IPS DF 6.9 (cell line): ENCODE measurements around the gene H6PD.

Experiments used
- DNase-seq: peaks from one replicate; pipeline ENCODE4 v3.0.0-alpha.2; 2013; ENCODE audit warnings: low read depth, low spot score
- H3K27ac ChIP-seq: one replicate; pipeline ENCODE4 v1.5.1; 2013; ENCODE audit warnings: low read length, control low read depth
- H3K27me3 ChIP-seq: 2 replicates; pipeline ENCODE4 v1.6.1; 2013; ENCODE audit warnings: mild to moderate bottlenecking, low read length; ENCODE audit not compliant: control insufficient read depth, insufficient read depth
- H3K36me3 ChIP-seq: 2 replicates; pipeline ENCODE4 v1.6.1; 2013; ENCODE audit warnings: low read length; ENCODE audit not compliant: control insufficient read depth, insufficient read depth
- H3K4me1 ChIP-seq: 2 replicates; pipeline ENCODE4 v1.6.1; 2013; ENCODE audit warnings: low read length; ENCODE audit not compliant: control insufficient read depth, insufficient read depth
- H3K4me3 ChIP-seq: 2 replicates; pipeline ENCODE4 v1.5.1; 2013; ENCODE audit warnings: mild to moderate bottlenecking, low read length
- H3K9me3 ChIP-seq: 2 replicates; pipeline ENCODE4 v1.6.1; 2013; ENCODE audit warnings: low read length, inconsistent platforms; ENCODE audit not compliant: control insufficient read depth, insufficient read depth
- WGBS: extraction: QIAGEN DNeasy Blood & Tissue Kit; methylation state at CpG from one replicate; pipeline ENCODE4 v1.1.7; 2013; ENCODE audit warnings: mixed read lengths, missing lambda C conversion rate; ENCODE audit not compliant: insufficient read length, insufficient coverage; 5-methylcytosine and 5-hydroxymethylcytosine counted together

The H6PD gene

GRCh38 chr1:9308236-9308785 lies 73.7 kb downstream of the H6PD start:
- H3K27ac ChIP-seq = no peak overlapping the region
- no peaks in the 10 kb centered on the region for H3K36me3 ChIP-seq
- no CpG with 5 or more reads among the region's 9 CpGs for WGBS
- no peaks in the 10 kb centered on the region for H3K4me1 ChIP-seq
- no peak overlapping the region for H3K4me3 ChIP-seq
- no peak for DNase-seq
- no peaks in the 10 kb centered on the region for H3K9me3 ChIP-seq
- no peaks in the 10 kb centered on the region for H3K27me3 ChIP-seq

GRCh38 chr1:9309080-9309479 lies 74.5 kb downstream of the H6PD start:
- H3K36me3 ChIP-seq = no peaks in the 10 kb centered on the region
- no peaks in the 10 kb centered on the region for H3K9me3 ChIP-seq
- WGBS = no CpG with 5 or more reads among the region's 8 CpGs
- no peaks in the 10 kb centered on the region for H3K4me1 ChIP-seq
- no peak for DNase-seq
- H3K4me3 ChIP-seq = no peak overlapping the region
- H3K27ac ChIP-seq = no peak overlapping the region
- H3K27me3 ChIP-seq = no peaks in the 10 kb centered on the region

GRCh38 chr1:9309991-9310390 lies 75.4 kb downstream of the H6PD start:
- Histone ChIP-seq H3K4me3 (no peak overlapping the region), H3K36me3 (no peaks in the 10 kb centered on the region), H3K27ac (no peak overlapping the region), H3K4me1 (no peaks in the 10 kb centered on the region), H3K27me3 (no peaks in the 10 kb centered on the region), H3K9me3 (no peaks in the 10 kb centered on the region)
- WGBS = no CpG with 5 or more reads among the region's 7 CpGs
- DNase-seq = no peak

GRCh38 chr1:9311029-9311428 lies 76.5 kb downstream of the H6PD start:
- Histone ChIP-seq H3K4me1 (no peaks in the 10 kb centered on the region), H3K9me3 (no peaks in the 10 kb centered on the region), H3K27me3 (no peaks in the 10 kb centered on the region), H3K27ac (no peak overlapping the region), H3K36me3 (no peaks in the 10 kb centered on the region), H3K4me3 (no peak overlapping the region)
- no CpG with 5 or more reads among the region's 10 CpGs for WGBS
- DNase-seq = no peak

- Histone ChIP-seq H3K36me3 (no peaks in the 10 kb centered on the region), H3K27ac (no peak overlapping the region), H3K4me1 (no peaks in the 10 kb centered on the region), H3K27me3 (no peaks in the 10 kb centered on the region), H3K9me3 (no peaks in the 10 kb centered on the region), H3K4me3 (no peak overlapping the region)
- WGBS = no CpG with 5 or more reads among the region's 9 CpGs
- DNase-seq = no peak
These were observed 76.9 kb downstream of the H6PD start for GRCh38 chr1:9311479-9311878.

- DNase-seq = no peak
- H3K4me1 ChIP-seq = no peaks in the 10 kb centered on the region
- H3K27ac ChIP-seq = no peak overlapping the region
- no peak overlapping the region for H3K4me3 ChIP-seq
- no peaks in the 10 kb centered on the region for H3K36me3 ChIP-seq
- no peaks in the 10 kb centered on the region for H3K9me3 ChIP-seq
- H3K27me3 ChIP-seq = no peaks in the 10 kb centered on the region
- WGBS = no CpG with 5 or more reads among the region's 18 CpGs
These were observed 77.7 kb downstream of the H6PD start for GRCh38 chr1:9312168-9312720.

- no peak for DNase-seq
- no peak overlapping the region for H3K4me3 ChIP-seq
- no peaks in the 10 kb centered on the region for H3K36me3 ChIP-seq
- no peak overlapping the region for H3K27ac ChIP-seq
- H3K27me3 ChIP-seq = no peaks in the 10 kb centered on the region
- no peaks in the 10 kb centered on the region for H3K4me1 ChIP-seq
- no peaks in the 10 kb centered on the region for H3K9me3 ChIP-seq
- WGBS = no CpG with 5 or more reads among the region's 11 CpGs
These were observed 79.0 kb downstream of the H6PD start for GRCh38 chr1:9313576-9313975.

GRCh38 chr1:9314111-9314510 lies 79.5 kb downstream of the H6PD start:
- no peaks in the 10 kb centered on the region for H3K27me3 ChIP-seq
- H3K4me3 ChIP-seq = no peak overlapping the region
- DNase-seq = no peak
- WGBS = no CpG with 5 or more reads among the region's 8 CpGs
- peaks cover under 1% of the 10 kb centered on the region; the same call in 1 of the 2 replicates for H3K4me1 ChIP-seq
- H3K9me3 ChIP-seq = no peaks in the 10 kb centered on the region
- H3K36me3 ChIP-seq = no peaks in the 10 kb centered on the region
- no peak overlapping the region for H3K27ac ChIP-seq

- Histone ChIP-seq H3K4me3 (no peak overlapping the region), H3K27ac (no peak overlapping the region), H3K4me1 (peaks cover 8% of the 10 kb centered on the region), H3K27me3 (no peaks in the 10 kb centered on the region), H3K36me3 (no peaks in the 10 kb centered on the region), H3K9me3 (no peaks in the 10 kb centered on the region)
- no CpG with 5 or more reads among the region's 11 CpGs for WGBS
- no peak for DNase-seq
These were observed 80.3 kb downstream of the H6PD start for GRCh38 chr1:9314711-9315379.

- H3K9me3 ChIP-seq = no peaks in the 10 kb centered on the region
- H3K27ac ChIP-seq = no peak overlapping the region
- H3K4me3 ChIP-seq = no peak overlapping the region
- WGBS = no CpG with 5 or more reads among the region's 20 CpGs
- H3K4me1 ChIP-seq = peaks cover 12% of the 10 kb centered on the region
- DNase-seq = no peak
- no peaks in the 10 kb centered on the region for H3K27me3 ChIP-seq
- H3K36me3 ChIP-seq = no peaks in the 10 kb centered on the region
These were observed 81.0 kb downstream of the H6PD start for GRCh38 chr1:9315411-9316079.
